Endothelial cell of umbilical vein (primary cell): ENCODE results near the gene USP34. TPM values are rescaled to one million over a fixed set of nuclear protein-coding genes. Genes with fewer than 3 reads are reported as not detected.

Experiments used
- BruUV-seq: library from RNA; stranded (reverse); fragments of 400-500 nt; replicated peaks from 2 replicates; lab custom pipeline; 2021; lab: Mats Ljungman, UMichigan
- CTCF ChIA-PET: fragments of 300-600, 350-600 bp; sonication (Branson Sonifier 250); formaldehyde crosslinking; loops from one replicate; lab custom pipeline; 2021; ENCODE audit warnings: antibody characterized with exemption, inconsistent platforms; lab: Charles Lee
- POLR2A ChIA-PET: fragments of 300-600, 350-600 bp; sonication (Branson Sonifier 250); formaldehyde crosslinking; loops from one replicate; lab custom pipeline; 2021; ENCODE audit warnings: antibody characterized with exemption, inconsistent platforms; lab: Charles Lee
- DNase-seq: peaks from one replicate; pipeline ENCODE4 v3.0.0-alpha.2; 2011; ENCODE audit warnings: low read depth, low spot score
- FAIRE-seq: peaks from 2 replicates; lab custom pipeline; 2011; peaks lifted over from hg19 to GRCh38; lab: Jason Lieb, UNC
- H2AFZ ChIP-seq: 2 replicates; pipeline ENCODE4 v1.6.0; 2012; ENCODE audit warnings: low read depth, low read length, control low read depth, inconsistent platforms
- H3K27ac ChIP-seq: 2 replicates; pipeline ENCODE4 v1.5.1; 2011; ENCODE audit warnings: low read depth, mild to moderate bottlenecking, control low read depth, low read length, moderate library complexity; ENCODE audit not compliant: insufficient read depth
- H3K27me3 ChIP-seq, 2 experiments: 2 replicates each; pipeline versions ENCODE4 v1.6.0 to v1.6.1; 2011; ENCODE audit warnings: low read length in 2 of 2, mixed read lengths in 1 of 2; ENCODE audit not compliant: control insufficient read depth in 2 of 2, insufficient read depth in 2 of 2
- H3K36me3 ChIP-seq, 2 experiments: 2 replicates in 1 of 2; 3 replicates in 1 of 2; pipeline ENCODE4 v1.5.1; 2011; ENCODE audit warnings: low read length in 2 of 2, mild to moderate bottlenecking in 1 of 2, moderate library complexity in 1 of 2; ENCODE audit not compliant: control insufficient read depth in 2 of 2, insufficient read depth in 2 of 2; ENCODE audit errors: extremely low read depth in 1 of 2
- H3K4me1 ChIP-seq: 3 replicates; pipeline ENCODE4 v1.5.1; 2011; ENCODE audit warnings: mild to moderate bottlenecking, low read length; ENCODE audit not compliant: control insufficient read depth, insufficient read depth; ENCODE audit errors: extremely low read depth
- H3K4me2 ChIP-seq: 2 replicates; pipeline ENCODE4 v1.6.1; 2011; ENCODE audit warnings: low read length, control low read depth, mixed read lengths; ENCODE audit not compliant: insufficient read depth
- H3K4me3 ChIP-seq, 3 experiments: fragments of 200-600 bp in 1 of 3; sonication (generic), shearing (Covaris generic) in 1 of 3; replicated peaks in 1 of 3; 2 replicates each; pipeline ENCODE4 v1.5.1; 2011 to 2016; ENCODE audit warnings: control low read depth in 3 of 3, low read length in 3 of 3, mild to moderate bottlenecking in 2 of 3, inconsistent platforms in 1 of 3, low read depth in 1 of 3, moderate library complexity in 1 of 3; ENCODE audit not compliant: insufficient read depth in 1 of 3
- H3K79me2 ChIP-seq: 2 replicates; pipeline ENCODE4 v1.6.0; 2012; ENCODE audit warnings: low read length, inconsistent platforms; ENCODE audit not compliant: control insufficient read depth, insufficient read depth
- H3K9ac ChIP-seq: replicated peaks from 2 replicates; pipeline ENCODE3; 2011; ENCODE audit warnings: low read length, control low read depth; ENCODE audit not compliant: insufficient read depth; ENCODE audit errors: extremely low read depth
- H3K9me1 ChIP-seq: replicated peaks from 3 replicates; pipeline ENCODE4 v1.6.0; 2011; ENCODE audit warnings: mild to moderate bottlenecking, low read length; ENCODE audit not compliant: control insufficient read depth, insufficient read depth; ENCODE audit errors: extremely low read depth
- H3K9me3 ChIP-seq: replicated peaks from 2 replicates; pipeline ENCODE4 v1.5.1; 2012; ENCODE audit warnings: low read length, inconsistent platforms; ENCODE audit not compliant: control insufficient read depth, insufficient read depth
- H4K20me1 ChIP-seq: replicated peaks from 2 replicates; pipeline ENCODE3; 2011; ENCODE audit warnings: mild to moderate bottlenecking, low read length; ENCODE audit not compliant: control insufficient read depth, insufficient read depth; ENCODE audit errors: extremely low read depth
- CTCF ChIP-seq, 2 donors: IDR thresholded peaks; 1 replicate in 1 of 2; 2 replicates in 1 of 2; pipeline ENCODE4 v1.5.1; 2011; ENCODE audit warnings: low read length in 2 of 2, mild to moderate bottlenecking in 2 of 2, moderate library complexity in 2 of 2, control low read depth in 1 of 2, inconsistent platforms in 1 of 2, low read depth in 1 of 2; ENCODE audit not compliant: insufficient read depth in 1 of 2; ENCODE audit errors: extremely low read depth in 1 of 2
- EZH2 ChIP-seq: IDR thresholded peaks from 2 replicates; pipeline ENCODE4 v1.6.1; 2012; ENCODE audit warnings: borderline replicate concordance, low read depth, mild to moderate bottlenecking, moderate library complexity, low read length, inconsistent platforms; ENCODE audit not compliant: severe bottlenecking
- FOS ChIP-seq: IDR thresholded peaks from 2 replicates; pipeline ENCODE4 v1.6.1; 2011; ENCODE audit warnings: mild to moderate bottlenecking, low read length, moderate library complexity, borderline replicate concordance; ENCODE audit not compliant: insufficient read depth
- GATA2 ChIP-seq: IDR thresholded peaks from 2 replicates; pipeline ENCODE4 v1.7.0; 2011; ENCODE audit warnings: low read depth, mild to moderate bottlenecking, moderate library complexity, mixed read lengths, low read length; ENCODE audit not compliant: insufficient read length, insufficient read depth
- JUN ChIP-seq: IDR thresholded peaks from 2 replicates; pipeline ENCODE4 v1.6.1; 2011; ENCODE audit warnings: borderline replicate concordance, low read depth; ENCODE audit not compliant: insufficient read length, insufficient read depth
- MAX ChIP-seq: IDR thresholded peaks from 2 replicates; pipeline ENCODE4 v1.6.1; 2011; ENCODE audit not compliant: insufficient read depth, insufficient read length
- MYC ChIP-seq: IDR thresholded peaks from one replicate; pipeline ENCODE4 v1.6.1; 2011; ENCODE audit warnings: mild to moderate bottlenecking, low read depth, low read length
- POLR2A ChIP-seq: IDR thresholded peaks from 2 replicates; pipeline ENCODE4 v1.6.1; 2012; ENCODE audit warnings: low read depth, mild to moderate bottlenecking, control low read depth, low read length
- POLR2AphosphoS5 ChIP-seq: IDR thresholded peaks from 2 replicates; pipeline ENCODE4 v1.6.1; 2012; ENCODE audit warnings: low read depth, mild to moderate bottlenecking, control low read depth, low read length, moderate library complexity; ENCODE audit not compliant: insufficient read depth
- dilution Hi-C: fragments of 300-500 bp; cut with MboI; formaldehyde crosslinking; loops from one replicate; pipeline ENCODE4 v1.15.0; 2019; ENCODE audit warnings: low sequenced_read_pairs; ENCODE audit not compliant: extremely low pct_ligation_motif_present
- intact Hi-C: fragments of 100-400 bp; cut with micrococcal nuclease; formaldehyde crosslinking; loops from one replicate; pipeline ENCODE4 v1.10.0; 2022
- polyA plus RNA-seq, 4 experiments: library from polyadenylated mRNA; depleted of rRNA in 3 of 4; stranded (reverse) in 3 of 4; unstranded in 1 of 4; fragments of >200 nt; gene quantifications; 2 replicates each; pipeline versions ENCODE4 v1.2.1 to v1.2.3, GENCODE V29; 2011 to 2012; ENCODE audit warnings: missing spikeins in 1 of 4
- total RNA-seq: library from RNA; stranded (reverse); gene quantifications from 2 replicates; pipeline ENCODE4 v1.2.3, GENCODE V29; 2021

Gene USP34
- total and polyA plus RNA-seq, 2 donors (not counting 3 experiments of a cell fraction or from before 2014, with no cell fraction given): 46.3 to 96.9 TPM

DNA sequence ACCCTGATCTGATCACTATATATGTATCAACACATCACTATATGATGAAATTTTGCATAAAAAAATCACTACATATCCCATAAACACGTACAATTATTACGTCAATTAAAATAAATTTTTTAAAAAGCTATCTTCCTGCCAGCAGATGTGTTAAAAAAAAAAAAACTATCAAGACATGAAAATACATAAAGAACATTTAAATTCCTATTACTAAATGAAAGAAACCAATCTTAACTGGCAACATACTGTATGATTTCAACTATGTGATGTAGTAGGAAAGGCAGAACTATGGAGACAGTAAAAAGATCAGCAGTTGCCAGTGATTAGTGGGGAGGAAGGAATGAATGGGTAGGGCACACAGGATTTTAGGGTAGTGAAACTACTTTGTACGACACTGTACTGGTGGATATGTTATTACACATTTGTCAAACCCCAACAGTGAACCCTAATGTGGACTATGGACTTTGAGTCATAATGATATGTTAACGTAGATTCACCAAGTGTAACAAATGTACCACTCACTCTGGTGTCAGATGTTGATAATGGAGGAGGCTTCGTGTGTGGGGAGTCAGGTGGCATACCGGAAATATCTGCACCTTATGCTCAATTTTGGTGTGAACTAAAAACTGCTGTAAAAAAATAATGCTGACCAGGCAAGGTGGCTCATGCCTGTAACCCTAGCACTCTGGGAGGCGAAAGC, 27.4 kb downstream of the USP34 start:
- peak; percentile 8 for FAIRE-seq
- DNase-seq: no peak
- no peaks in the 10 kb centered on the region for H3K27me3 ChIP-seq
- H4K20me1 ChIP-seq: no peaks in the 10 kb centered on the region
- no peak overlapping the region for H2AFZ ChIP-seq
- no peaks in the 10 kb centered on the region for H3K9me1 ChIP-seq
- BruUV-seq: no TSS peak
- no peaks in the 10 kb centered on the region for H3K9me3 ChIP-seq
- CTCF ChIA-PET: interaction anchor here (1.2 to 1.3 kb wide), 2 partner anchors 11 to 16 kb away, joined by 4 to 6 read pairs; no protein-coding TSS in a partner anchor
- no peak overlapping the region for H3K27ac ChIP-seq
- H3K9ac ChIP-seq: no peak overlapping the region
- peaks cover 93% of the 10 kb centered on the region for H3K79me2 ChIP-seq
- no peak overlapping the region for H3K4me3 ChIP-seq
- POLR2A ChIA-PET: no interaction called here
- H3K4me1 ChIP-seq: no peaks in the 10 kb centered on the region
- TF ChIP-seq JUN: no peak
- no peak for TF ChIP-seq CTCF (IDR thresholded peaks at IDR 0.05; ENCODE audit: extremely low read depth in 1 of 2, insufficient read depth in 1 of 2, low read depth in 1 of 2, low read length in 2 of 2)
- TF ChIP-seq GATA2: no peak
- TF ChIP-seq EZH2: no peak
- no peak for TF ChIP-seq MYC
- TF ChIP-seq MAX: no peak
- no peak for TF ChIP-seq FOS
- TF ChIP-seq POLR2A: no peak
- no peak for TF ChIP-seq POLR2AphosphoS5
- H3K36me3 ChIP-seq: no peaks in the 10 kb centered on the region
- H3K4me2 ChIP-seq: no peak overlapping the region
- dilution Hi-C loops (no loop called here), intact Hi-C loops (no loop called here)
